Activated CD4-positive, alpha-beta T cell treated with anti-CD3 and anti-CD28 coated beads, Interleukin-2, amount 10 ng/mL, durations not matched to agents 7 days and 5 days (primary cell): ENCODE data around the gene TMEM187. TPM values are rescaled to one million over a fixed set of nuclear protein-coding genes. Genes with fewer than 3 reads are reported as not detected.
"Not testable (repeated sequence)": the region's sequence is repeated elsewhere in the genome, so short reads cannot be mapped to it uniquely, and the experiment has no call there.

Experiments
- CTCF ChIA-PET: fragments of 350-600 bp; sonication (Branson Sonifier 250); formaldehyde crosslinking; loops from one replicate; lab custom pipeline; 2021; ENCODE audit warnings: antibody characterized with exemption; lab: Charles Lee
- POLR2A ChIA-PET: fragments of 350-600 bp; sonication (Branson Sonifier 250); formaldehyde crosslinking; loops from one replicate; lab custom pipeline; 2021; ENCODE audit warnings: antibody characterized with exemption; lab: Charles Lee
- DNase-seq: peaks from one replicate; pipeline ENCODE4 v3.0.0-alpha.2; 2020
- H3K27ac Mint-ChIP-seq: one replicate; pipeline ENCODE4 v1.8.0; 2021; ENCODE audit warnings: mild to moderate bottlenecking, moderate library complexity, mixed read lengths
- H3K27me3 Mint-ChIP-seq: one replicate; pipeline ENCODE4 v1.8.0; 2021; ENCODE audit warnings: mixed read lengths
- H3K36me3 Mint-ChIP-seq: one replicate; pipeline ENCODE4 v1.8.0; 2021; ENCODE audit warnings: low read depth, mixed read lengths
- H3K4me1 Mint-ChIP-seq: one replicate; pipeline ENCODE4 v1.8.0; 2021; ENCODE audit warnings: mixed read lengths
- H3K4me3 Mint-ChIP-seq: one replicate; pipeline ENCODE4 v1.8.0; 2021; ENCODE audit warnings: mild to moderate bottlenecking, moderate library complexity, mixed read lengths
- H3K9me3 Mint-ChIP-seq: one replicate; pipeline ENCODE4 v1.8.0; 2021; ENCODE audit warnings: mixed read lengths
- total RNA-seq, 2 experiments: library from RNA; stranded (reverse); gene quantifications; one replicate each; pipeline ENCODE4 v1.2.3, GENCODE V29; 2021

Gene TMEM187
- total RNA-seq, 2 experiments from 2014 or later: 7.9 to 8.5 TPM

- peak overlapping the region; percentile 100 for H3K27ac Mint-ChIP-seq
- CTCF ChIA-PET: interaction anchor here (1.5 to 7.6 kb wide), 3 partner anchors 22 to 48 kb away, joined by 3 to 82 read pairs (median 5); partner anchors contain the start of gene RENBP
- H3K4me1 Mint-ChIP-seq: peaks cover 44% of the 10 kb centered on the region
- DNase-seq: peak; percentile 56
- POLR2A ChIA-PET: interaction anchor here (0.9 kb wide), 1 partner anchor 11 kb away, joined by 4 read pairs; no protein-coding TSS in a partner anchor
- H3K9me3 Mint-ChIP-seq: no peaks in the 10 kb centered on the region
- no peaks in the 10 kb centered on the region for H3K27me3 Mint-ChIP-seq
- peaks cover 34% of the 10 kb centered on the region for H3K36me3 Mint-ChIP-seq
- H3K4me3 Mint-ChIP-seq: peak overlapping the region; percentile 100
Observed at GRCh38 chrX:153970357-153971123, 2.0 kb upstream of the TMEM187 start.

- peak overlapping the region; percentile 100 for H3K4me3 Mint-ChIP-seq
- POLR2A ChIA-PET: interaction anchor here (0.9 kb wide), 1 partner anchor 10 kb away, joined by 4 read pairs; no protein-coding TSS in a partner anchor
- DNase-seq: peak; percentile 89
- peaks cover 32% of the 10 kb centered on the region for H3K36me3 Mint-ChIP-seq
- H3K27ac Mint-ChIP-seq: peak overlapping the region; percentile 100
- no peaks in the 10 kb centered on the region for H3K9me3 Mint-ChIP-seq
- peaks cover 44% of the 10 kb centered on the region for H3K4me1 Mint-ChIP-seq
- CTCF ChIA-PET: interaction anchor here (1.5 to 7.6 kb wide), 3 partner anchors 22 to 47 kb away, joined by 3 to 82 read pairs (median 5); partner anchors contain the start of gene RENBP
- H3K27me3 Mint-ChIP-seq: no peaks in the 10 kb centered on the region
Observed at GRCh38 chrX:153971124-153971449, 1.5 kb upstream of the TMEM187 start.

- Mint-ChIP-seq H3K4me1 (peaks cover 38% of the 10 kb centered on the region), H3K4me3 (peak within 1 kb of the TSS; percentile 100), H3K27ac (peak within 1 kb of the TSS; percentile 100), H3K36me3 (peaks cover 27% of the 10 kb centered on the region), H3K9me3 (no peaks in the 10 kb centered on the region), H3K27me3 (no peaks in the 10 kb centered on the region)
- CTCF ChIA-PET: interaction anchor here (1.2 to 7.6 kb wide), 4 partner anchors 10 to 47 kb away, joined by 3 to 82 read pairs (median 5); partner anchors contain the start of gene RENBP
- DNase-seq: peak; percentile 90
- POLR2A ChIA-PET: interaction anchor here (0.9 kb wide), 1 partner anchor 10 kb away, joined by 4 read pairs; no protein-coding TSS in a partner anchor
Observed at GRCh38 chrX:153971450-153972367, 845 bp upstream of the TMEM187 start, which contains the start of gene HCFC1. HCFC1 (minus strand) TSS chrX:153971818; CDS start chrX:153970840, 978 bp downstream.

GRCh38 chrX:153973127-153974002 lies 811 bp downstream of the TMEM187 start:
- peak overlapping the region; percentile 88 for H3K4me3 Mint-ChIP-seq
- CTCF ChIA-PET: interaction anchor here (0.6 to 1.3 kb wide), 6 partner anchors 8 to 551 kb away, joined by 3 to 5 read pairs (median 4); partner anchors contain the start of gene EMD

GRCh38 chrX:153974003-153974725 lies 1.6 kb downstream of the TMEM187 start:
- no peaks in the 10 kb centered on the region for H3K9me3 Mint-ChIP-seq
- H3K36me3 Mint-ChIP-seq: peaks cover 9% of the 10 kb centered on the region
- H3K27ac Mint-ChIP-seq: peak overlapping the region; percentile 98
- peaks cover 22% of the 10 kb centered on the region for H3K4me1 Mint-ChIP-seq
- no peak for DNase-seq
- H3K4me3 Mint-ChIP-seq: peak overlapping the region; percentile 51
- H3K27me3 Mint-ChIP-seq: no peaks in the 10 kb centered on the region
- CTCF ChIA-PET: interaction anchor here (0.6 to 1.3 kb wide), 5 partner anchors 27 to 551 kb away, joined by 3 to 5 read pairs (median 3); partner anchors contain the start of gene EMD
- POLR2A ChIA-PET: no interaction called here

More at GRCh38 chrX:153973127-153974002, 811 bp downstream of the TMEM187 start:
- Mint-ChIP-seq H3K27me3 (no peaks in the 10 kb centered on the region), H3K27ac (peak overlapping the region; percentile 98), H3K36me3 (peaks cover 14% of the 10 kb centered on the region), H3K4me1 (peaks cover 22% of the 10 kb centered on the region), H3K9me3 (no peaks in the 10 kb centered on the region)
- no peak for DNase-seq
- POLR2A ChIA-PET: no interaction called here

GRCh38 chrX:153974726-153975286 lies 2.3 kb downstream of the TMEM187 start:
- POLR2A ChIA-PET: no interaction called here
- peaks cover 4% of the 10 kb centered on the region for H3K36me3 Mint-ChIP-seq
- H3K9me3 Mint-ChIP-seq: no peaks in the 10 kb centered on the region
- peaks cover 22% of the 10 kb centered on the region for H3K4me1 Mint-ChIP-seq
- no peak for DNase-seq
- H3K4me3 Mint-ChIP-seq: peak overlapping the region; percentile 51
- CTCF ChIA-PET: interaction anchor here (1.2 kb wide), 1 partner anchor 46 kb away, joined by 3 read pairs; no protein-coding TSS in a partner anchor
- no peaks in the 10 kb centered on the region for H3K27me3 Mint-ChIP-seq
- peak overlapping the region; percentile 98 for H3K27ac Mint-ChIP-seq

GRCh38 chrX:153980394-153980793 lies 7.8 kb downstream of the TMEM187 start:
- H3K27me3 Mint-ChIP-seq, H3K9me3 Mint-ChIP-seq, POLR2A ChIA-PET, H3K36me3 Mint-ChIP-seq: not testable (repeated sequence)
- Mint-ChIP-seq H3K27ac (peak overlapping the region; percentile 93), H3K4me3 (peak overlapping the region; percentile 70), H3K4me1 (peaks cover 49% of the 10 kb centered on the region)
- CTCF ChIA-PET: interaction anchor here (1.1 to 2.0 kb wide), 5 partner anchors 8 to 32 kb away, joined by 3 to 6 read pairs (median 5); partner anchors contain the start of gene TMEM187
- peak; percentile 37 for DNase-seq

GRCh38 chrX:153981231-153981630 lies 8.7 kb downstream of the TMEM187 start:
- Mint-ChIP-seq H3K9me3 (no peaks in the 10 kb centered on the region), H3K27ac (peak overlapping the region; percentile 93), H3K27me3 (no peaks in the 10 kb centered on the region), H3K36me3 (peaks cover 8% of the 10 kb centered on the region), H3K4me3 (peak overlapping the region; percentile 47), H3K4me1 (peaks cover 46% of the 10 kb centered on the region)
- DNase-seq: no peak
- POLR2A ChIA-PET: interaction anchor here (1.0 kb wide), 1 partner anchor 10 kb away, joined by 4 read pairs; the partner anchor contains the start of gene HCFC1
- CTCF ChIA-PET: interaction anchor here (0.7 to 2.0 kb wide), 6 partner anchors 9 to 39 kb away, joined by 3 to 6 read pairs (median 4); partner anchors contain the start of genes IRAK1 and TMEM187

GRCh38 chrX:153981771-153982533 lies 9.4 kb downstream of the TMEM187 start:
- Mint-ChIP-seq H3K27me3 (no peaks in the 10 kb centered on the region), H3K36me3 (peaks cover 8% of the 10 kb centered on the region), H3K4me3 (peak overlapping the region; percentile 47), H3K9me3 (no peaks in the 10 kb centered on the region), H3K27ac (peak overlapping the region; percentile 97), H3K4me1 (peaks cover 52% of the 10 kb centered on the region)
- DNase-seq: peak; percentile 77
- POLR2A ChIA-PET: interaction anchor here (1.0 kb wide), 1 partner anchor 11 kb away, joined by 4 read pairs; the partner anchor contains the start of gene HCFC1
- CTCF ChIA-PET: interaction anchor here (0.7 to 2.0 kb wide), 5 partner anchors 8 to 38 kb away, joined by 3 to 6 read pairs (median 5); partner anchors contain the start of genes IRAK1 and TMEM187

GRCh38 chrX:153983321-153983801 lies 10.8 kb downstream of the TMEM187 start:
- peak overlapping the region; percentile 97 for H3K27ac Mint-ChIP-seq
- no peaks in the 10 kb centered on the region for H3K27me3 Mint-ChIP-seq
- no peak for DNase-seq
- peaks cover 8% of the 10 kb centered on the region for H3K36me3 Mint-ChIP-seq
- H3K4me3 Mint-ChIP-seq: peak overlapping the region; percentile 38
- POLR2A ChIA-PET: no interaction called here
- H3K4me1 Mint-ChIP-seq: peaks cover 58% of the 10 kb centered on the region
- H3K9me3 Mint-ChIP-seq: no peaks in the 10 kb centered on the region
- CTCF ChIA-PET: no interaction called here
